ENCODE measurements around the gene NF1. TPM values are rescaled to one million over a fixed set of nuclear protein-coding genes. Genes with fewer than 3 reads are reported as not detected.
"Not testable (repeated sequence)": the region's sequence is repeated elsewhere in the genome, so short reads cannot be mapped to it uniquely, and the experiment has no call there.

Gene NF1, protein sequence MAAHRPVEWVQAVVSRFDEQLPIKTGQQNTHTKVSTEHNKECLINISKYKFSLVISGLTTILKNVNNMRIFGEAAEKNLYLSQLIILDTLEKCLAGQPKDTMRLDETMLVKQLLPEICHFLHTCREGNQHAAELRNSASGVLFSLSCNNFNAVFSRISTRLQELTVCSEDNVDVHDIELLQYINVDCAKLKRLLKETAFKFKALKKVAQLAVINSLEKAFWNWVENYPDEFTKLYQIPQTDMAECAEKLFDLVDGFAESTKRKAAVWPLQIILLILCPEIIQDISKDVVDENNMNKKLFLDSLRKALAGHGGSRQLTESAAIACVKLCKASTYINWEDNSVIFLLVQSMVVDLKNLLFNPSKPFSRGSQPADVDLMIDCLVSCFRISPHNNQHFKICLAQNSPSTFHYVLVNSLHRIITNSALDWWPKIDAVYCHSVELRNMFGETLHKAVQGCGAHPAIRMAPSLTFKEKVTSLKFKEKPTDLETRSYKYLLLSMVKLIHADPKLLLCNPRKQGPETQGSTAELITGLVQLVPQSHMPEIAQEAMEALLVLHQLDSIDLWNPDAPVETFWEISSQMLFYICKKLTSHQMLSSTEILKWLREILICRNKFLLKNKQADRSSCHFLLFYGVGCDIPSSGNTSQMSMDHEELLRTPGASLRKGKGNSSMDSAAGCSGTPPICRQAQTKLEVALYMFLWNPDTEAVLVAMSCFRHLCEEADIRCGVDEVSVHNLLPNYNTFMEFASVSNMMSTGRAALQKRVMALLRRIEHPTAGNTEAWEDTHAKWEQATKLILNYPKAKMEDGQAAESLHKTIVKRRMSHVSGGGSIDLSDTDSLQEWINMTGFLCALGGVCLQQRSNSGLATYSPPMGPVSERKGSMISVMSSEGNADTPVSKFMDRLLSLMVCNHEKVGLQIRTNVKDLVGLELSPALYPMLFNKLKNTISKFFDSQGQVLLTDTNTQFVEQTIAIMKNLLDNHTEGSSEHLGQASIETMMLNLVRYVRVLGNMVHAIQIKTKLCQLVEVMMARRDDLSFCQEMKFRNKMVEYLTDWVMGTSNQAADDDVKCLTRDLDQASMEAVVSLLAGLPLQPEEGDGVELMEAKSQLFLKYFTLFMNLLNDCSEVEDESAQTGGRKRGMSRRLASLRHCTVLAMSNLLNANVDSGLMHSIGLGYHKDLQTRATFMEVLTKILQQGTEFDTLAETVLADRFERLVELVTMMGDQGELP (N-terminal part only)
- 26.1 TPM for polyA plus RNA-seq (2013, experiment 1 of 4)
- 32.1 TPM for polyA plus RNA-seq (2013, experiment 2 of 4)
- 19.7 TPM for polyA plus RNA-seq (2013, experiment 3 of 4)
- polyA plus RNA-seq (2013, experiment 4 of 4) = 26.6 TPM

DNA sequence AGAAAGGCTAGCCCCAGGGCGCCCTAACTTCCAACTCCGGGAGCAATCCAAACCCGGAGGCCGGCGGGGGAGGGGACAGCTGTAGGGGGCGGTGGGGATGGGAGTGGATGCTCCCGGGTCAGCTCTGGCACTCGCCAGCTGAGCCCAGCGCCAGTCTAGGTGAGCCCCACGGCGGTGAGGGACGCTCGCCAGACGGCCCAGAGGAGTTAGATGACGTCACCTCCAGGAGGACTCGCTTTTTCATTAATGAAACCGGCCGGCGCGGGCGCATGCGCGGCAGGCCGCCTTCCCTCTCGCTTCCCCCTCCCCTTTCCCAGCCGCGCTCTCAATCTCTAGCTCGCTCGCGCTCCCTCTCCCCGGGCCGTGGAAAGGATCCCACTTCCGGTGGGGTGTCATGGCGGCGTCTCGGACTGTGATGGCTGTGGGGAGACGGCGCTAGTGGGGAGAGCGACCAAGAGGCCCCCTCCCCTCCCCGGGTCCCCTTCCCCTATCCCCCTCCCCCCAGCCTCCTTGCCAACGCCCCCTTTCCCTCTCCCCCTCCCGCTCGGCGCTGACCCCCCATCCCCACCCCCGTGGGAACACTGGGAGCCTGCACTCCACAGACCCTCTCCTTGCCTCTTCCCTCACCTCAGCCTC, at the start of gene NF1:
Gene NF1 (plus strand): TSS at position 378 of the 636 bp plus-strand sequence. CDS start 333 bp downstream, outside the sequence.
- Histone ChIP-seq H3K27me3 (ENCODE audit: control insufficient read depth, insufficient read depth, low read length, poor library complexity, severe bottlenecking) (no peaks in the 10 kb centered on the region), H3K36me3 (ENCODE audit: control insufficient read depth, insufficient read depth, low read length) (no peaks in the 10 kb centered on the region), H3K9me3 (ENCODE audit: control insufficient read depth, low read length) (no peaks in the 10 kb centered on the region), H3K4me3 (ENCODE audit: insufficient read depth, low read depth, low read length) (peak within 1 kb of the TSS; percentile 90), H3K27ac (ENCODE audit: insufficient read depth, low read depth, low read length, poor library complexity, severe bottlenecking) (peak within 1 kb of the TSS; percentile 93), H3K4me1 (ENCODE audit: control insufficient read depth, insufficient read depth, low read length) (no peaks in the 10 kb centered on the region)
- WGBS, 2 experiments = 0 to 1% methylated on average over 40 to 41 of the region's 45 CpGs

DNA sequence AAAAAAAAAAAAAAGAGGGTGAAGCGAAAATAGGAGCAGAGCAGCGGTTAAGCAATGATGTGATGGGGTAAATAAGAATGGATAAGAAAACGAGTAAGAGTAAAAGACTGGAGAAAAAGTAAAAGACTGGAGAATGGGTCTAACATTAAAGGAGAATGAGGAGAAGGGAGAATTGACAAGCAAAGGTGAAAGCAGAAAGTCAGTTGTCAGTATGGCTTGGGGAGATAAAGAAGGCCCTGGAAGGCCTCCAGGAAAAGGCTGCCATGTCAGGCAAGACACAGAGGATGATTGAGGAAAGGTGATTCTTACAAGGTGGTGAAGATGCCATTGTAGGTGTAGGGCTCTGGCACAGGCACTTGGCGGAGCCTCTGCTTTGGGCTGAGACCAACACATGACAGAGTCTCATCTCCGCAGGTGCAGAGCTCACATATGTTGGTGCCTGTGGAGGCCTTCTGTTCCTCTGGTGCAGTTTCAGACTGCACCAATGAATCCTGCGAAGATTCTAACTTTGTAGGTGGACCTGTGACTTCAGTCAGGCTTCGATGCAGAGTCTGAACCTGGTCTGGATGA, 47.8 kb upstream of the NF1 start:
- not testable (repeated sequence) for H3K4me1 ChIP-seq (ENCODE audit: control insufficient read depth, insufficient read depth, low read length); H3K4me3 ChIP-seq (ENCODE audit: insufficient read depth, low read depth, low read length); H3K27me3 ChIP-seq (ENCODE audit: control insufficient read depth, insufficient read depth, low read length, poor library complexity, severe bottlenecking); H3K36me3 ChIP-seq (ENCODE audit: control insufficient read depth, insufficient read depth, low read length); H3K27ac ChIP-seq (ENCODE audit: insufficient read depth, low read depth, low read length, poor library complexity, severe bottlenecking); H3K9me3 ChIP-seq (ENCODE audit: control insufficient read depth, low read length)
- 90 to 96% methylated on average over 3 of the region's 7 CpGs for WGBS, 2 experiments

DNA sequence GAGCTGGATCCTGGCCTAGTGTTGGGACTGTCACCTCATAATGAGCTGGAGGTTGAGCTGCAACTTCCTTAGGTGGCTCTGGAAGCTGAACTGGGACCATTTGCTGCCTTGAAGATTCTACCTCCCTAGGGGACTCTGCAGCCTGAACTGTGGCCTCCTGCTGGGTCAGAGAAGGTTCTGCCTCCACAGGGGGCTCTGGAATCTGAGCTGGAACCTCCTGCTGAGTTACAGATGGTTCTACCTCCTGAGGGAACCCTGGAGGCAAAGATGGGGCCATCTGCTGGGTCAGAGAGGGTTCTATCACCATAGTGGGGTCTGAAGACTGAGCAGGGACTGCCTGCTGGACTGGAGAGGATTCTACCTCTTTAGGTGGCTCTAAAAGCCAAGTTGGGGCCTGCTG, 46.6 kb upstream of the NF1 start:
- no peak overlapping the region for H3K27ac ChIP-seq (ENCODE audit: insufficient read depth, low read depth, low read length, poor library complexity, severe bottlenecking)
- no peaks in the 10 kb centered on the region for H3K27me3 ChIP-seq (ENCODE audit: control insufficient read depth, insufficient read depth, low read length, poor library complexity, severe bottlenecking)
- H3K9me3 ChIP-seq (ENCODE audit: control insufficient read depth, low read length) = no peaks in the 10 kb centered on the region
- H3K36me3 ChIP-seq (ENCODE audit: control insufficient read depth, insufficient read depth, low read length) = no peaks in the 10 kb centered on the region
- H3K4me3 ChIP-seq (ENCODE audit: insufficient read depth, low read depth, low read length) = no peak overlapping the region
- no peaks in the 10 kb centered on the region for H3K4me1 ChIP-seq (ENCODE audit: control insufficient read depth, insufficient read depth, low read length)

DNA sequence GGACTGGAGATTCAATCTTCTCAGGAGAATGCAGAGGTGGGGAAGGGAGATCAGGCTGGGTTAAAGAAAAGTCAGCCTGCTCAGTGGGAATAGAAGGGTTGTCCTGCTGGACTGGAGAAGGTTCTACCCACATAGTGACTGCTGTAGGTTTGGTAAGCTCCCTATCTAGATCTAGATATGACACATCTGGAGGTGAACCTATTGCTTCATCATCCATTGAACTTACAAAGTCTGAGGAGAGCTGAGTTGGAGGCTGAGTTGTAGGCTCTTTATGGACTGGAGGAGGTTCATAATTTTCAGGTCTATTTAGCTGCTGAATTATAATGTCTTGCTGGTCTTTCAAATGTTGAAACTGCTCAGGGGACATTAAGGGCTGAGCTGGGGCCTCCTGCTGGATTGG, 46.0 kb upstream of the NF1 start:
- H3K4me1 ChIP-seq (ENCODE audit: control insufficient read depth, insufficient read depth, low read length) = no peaks in the 10 kb centered on the region
- H3K36me3 ChIP-seq (ENCODE audit: control insufficient read depth, insufficient read depth, low read length) = no peaks in the 10 kb centered on the region
- H3K4me3 ChIP-seq (ENCODE audit: insufficient read depth, low read depth, low read length) = no peak overlapping the region
- no peak overlapping the region for H3K27ac ChIP-seq (ENCODE audit: insufficient read depth, low read depth, low read length, poor library complexity, severe bottlenecking)
- H3K9me3 ChIP-seq (ENCODE audit: control insufficient read depth, low read length) = no peaks in the 10 kb centered on the region
- no peaks in the 10 kb centered on the region for H3K27me3 ChIP-seq (ENCODE audit: control insufficient read depth, insufficient read depth, low read length, poor library complexity, severe bottlenecking)

DNA sequence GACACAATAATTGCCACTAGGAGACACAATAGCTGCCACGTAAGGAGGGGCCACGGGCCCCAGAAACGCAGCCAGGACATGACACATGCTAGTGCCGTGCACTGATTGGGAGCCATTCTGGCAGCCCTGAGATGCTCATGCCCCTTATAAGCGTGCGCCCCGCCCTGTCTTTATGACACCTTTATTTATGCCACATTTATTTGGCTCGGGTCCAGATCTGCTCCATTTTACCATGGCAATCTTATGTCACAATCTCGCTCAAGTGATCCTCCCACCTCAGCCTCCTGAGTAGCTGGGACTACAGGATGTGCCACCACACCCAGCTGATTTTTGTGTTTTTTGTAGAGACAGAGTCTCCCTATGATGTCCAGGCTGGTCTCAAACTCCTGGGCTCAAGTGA, 43.8 kb upstream of the NF1 start:
- Histone ChIP-seq H3K27ac (ENCODE audit: insufficient read depth, low read depth, low read length, poor library complexity, severe bottlenecking) (no peak overlapping the region), H3K4me1 (ENCODE audit: control insufficient read depth, insufficient read depth, low read length) (no peaks in the 10 kb centered on the region), H3K9me3 (ENCODE audit: control insufficient read depth, low read length) (no peaks in the 10 kb centered on the region), H3K27me3 (ENCODE audit: control insufficient read depth, insufficient read depth, low read length, poor library complexity, severe bottlenecking) (no peaks in the 10 kb centered on the region), H3K36me3 (ENCODE audit: control insufficient read depth, insufficient read depth, low read length) (no peaks in the 10 kb centered on the region), H3K4me3 (ENCODE audit: insufficient read depth, low read depth, low read length) (no peak overlapping the region)
- WGBS, 2 experiments = 92 to 95% methylated on average over 9 of the region's 9 CpGs

DNA sequence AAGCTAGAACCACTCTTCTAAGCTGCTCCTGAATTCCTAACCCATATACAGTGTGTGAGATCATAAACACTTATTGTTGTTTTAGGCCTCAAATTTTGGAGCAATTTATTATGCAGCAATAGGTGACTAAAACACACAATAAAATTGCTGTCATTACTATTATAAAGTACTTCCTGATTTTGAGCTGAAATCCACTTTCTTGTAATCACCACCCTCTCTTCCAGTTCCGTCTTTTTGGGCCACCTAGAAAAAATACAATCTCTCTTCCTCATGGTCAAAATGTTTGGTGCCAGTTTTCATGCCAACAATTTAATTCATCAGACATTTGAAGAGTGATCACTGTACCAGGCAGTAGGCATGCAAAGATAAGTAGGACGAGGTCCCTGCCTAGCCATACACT, 43.3 kb upstream of the NF1 start:
- H3K4me1 ChIP-seq (ENCODE audit: control insufficient read depth, insufficient read depth, low read length) = no peaks in the 10 kb centered on the region
- H3K27ac ChIP-seq (ENCODE audit: insufficient read depth, low read depth, low read length, poor library complexity, severe bottlenecking) = no peak overlapping the region
- 97% methylated on average over 2 of the region's 2 CpGs for WGBS, 2 experiments
- H3K27me3 ChIP-seq (ENCODE audit: control insufficient read depth, insufficient read depth, low read length, poor library complexity, severe bottlenecking) = no peaks in the 10 kb centered on the region
- H3K9me3 ChIP-seq (ENCODE audit: control insufficient read depth, low read length) = no peaks in the 10 kb centered on the region
- no peaks in the 10 kb centered on the region for H3K36me3 ChIP-seq (ENCODE audit: control insufficient read depth, insufficient read depth, low read length)
- no peak overlapping the region for H3K4me3 ChIP-seq (ENCODE audit: insufficient read depth, low read depth, low read length)

DNA sequence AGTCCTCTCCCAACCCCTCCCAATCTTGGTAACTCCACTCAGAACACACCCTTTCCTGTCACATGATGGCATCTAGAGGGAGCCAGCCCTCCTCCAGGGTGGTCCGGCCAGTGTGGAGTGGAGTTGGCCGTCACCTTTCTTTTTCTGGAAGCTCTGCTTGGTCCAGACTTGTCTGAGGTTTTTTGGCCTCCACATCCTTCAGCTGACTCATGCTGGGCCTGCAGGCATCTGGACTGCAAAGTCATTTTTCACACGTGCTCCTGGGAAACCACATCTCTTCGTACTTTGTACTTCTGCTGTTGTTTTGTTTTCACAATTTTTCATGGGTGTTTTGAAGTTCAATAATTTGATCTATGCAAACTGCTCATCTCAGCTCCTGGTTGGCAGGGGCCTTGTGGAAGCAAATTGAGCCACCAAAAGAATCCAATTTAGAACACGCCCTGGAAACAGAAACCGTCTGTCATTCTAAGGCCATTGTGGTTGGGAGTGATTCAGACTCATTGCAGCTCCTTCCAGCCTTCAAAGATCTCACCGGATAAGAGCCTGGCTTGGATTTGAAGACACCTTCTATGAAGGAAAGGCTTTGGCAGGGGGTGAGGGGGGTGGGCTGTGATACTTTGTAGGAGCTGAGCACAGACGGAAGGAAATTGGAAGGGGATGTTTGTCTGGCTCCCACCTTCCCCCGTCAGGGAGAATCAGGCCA, 42.4 kb upstream of the NF1 start:
- H3K36me3 ChIP-seq (ENCODE audit: control insufficient read depth, insufficient read depth, low read length) = no peaks in the 10 kb centered on the region
- no peak overlapping the region for H3K27ac ChIP-seq (ENCODE audit: insufficient read depth, low read depth, low read length, poor library complexity, severe bottlenecking)
- 94 to 96% methylated on average over 9 of the region's 9 CpGs for WGBS, 2 experiments
- H3K4me1 ChIP-seq (ENCODE audit: control insufficient read depth, insufficient read depth, low read length) = no peaks in the 10 kb centered on the region
- H3K9me3 ChIP-seq (ENCODE audit: control insufficient read depth, low read length) = no peaks in the 10 kb centered on the region
- no peak overlapping the region for H3K4me3 ChIP-seq (ENCODE audit: insufficient read depth, low read depth, low read length)
- no peaks in the 10 kb centered on the region for H3K27me3 ChIP-seq (ENCODE audit: control insufficient read depth, insufficient read depth, low read length, poor library complexity, severe bottlenecking)

DNA sequence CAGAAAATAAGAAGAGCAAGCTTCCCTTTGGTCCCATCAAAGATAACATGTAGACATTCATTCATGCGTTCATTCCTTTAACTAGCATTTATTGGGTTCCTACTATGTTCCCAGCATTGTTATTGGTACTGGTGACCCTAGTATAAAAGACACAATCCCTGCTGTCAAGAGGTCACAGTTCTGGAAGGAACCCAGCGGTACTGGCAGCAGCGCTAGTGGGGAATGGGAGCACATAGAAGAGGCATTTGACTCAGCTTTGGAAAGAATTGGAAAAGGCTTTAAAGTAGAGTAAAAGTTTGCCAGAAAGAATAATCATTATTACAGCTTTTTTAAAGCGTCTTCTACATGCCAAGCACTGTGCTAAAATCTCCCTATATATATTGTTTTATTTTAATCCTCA, 41.7 kb upstream of the NF1 start:
- H3K4me1 ChIP-seq (ENCODE audit: control insufficient read depth, insufficient read depth, low read length) = no peaks in the 10 kb centered on the region
- H3K27ac ChIP-seq (ENCODE audit: insufficient read depth, low read depth, low read length, poor library complexity, severe bottlenecking) = no peak overlapping the region
- no peaks in the 10 kb centered on the region for H3K36me3 ChIP-seq (ENCODE audit: control insufficient read depth, insufficient read depth, low read length)
- 97% methylated on average over 3 of the region's 4 CpGs for WGBS, 2 experiments
- no peaks in the 10 kb centered on the region for H3K27me3 ChIP-seq (ENCODE audit: control insufficient read depth, insufficient read depth, low read length, poor library complexity, severe bottlenecking)
- H3K4me3 ChIP-seq (ENCODE audit: insufficient read depth, low read depth, low read length) = no peak overlapping the region
- no peaks in the 10 kb centered on the region for H3K9me3 ChIP-seq (ENCODE audit: control insufficient read depth, low read length)

DNA sequence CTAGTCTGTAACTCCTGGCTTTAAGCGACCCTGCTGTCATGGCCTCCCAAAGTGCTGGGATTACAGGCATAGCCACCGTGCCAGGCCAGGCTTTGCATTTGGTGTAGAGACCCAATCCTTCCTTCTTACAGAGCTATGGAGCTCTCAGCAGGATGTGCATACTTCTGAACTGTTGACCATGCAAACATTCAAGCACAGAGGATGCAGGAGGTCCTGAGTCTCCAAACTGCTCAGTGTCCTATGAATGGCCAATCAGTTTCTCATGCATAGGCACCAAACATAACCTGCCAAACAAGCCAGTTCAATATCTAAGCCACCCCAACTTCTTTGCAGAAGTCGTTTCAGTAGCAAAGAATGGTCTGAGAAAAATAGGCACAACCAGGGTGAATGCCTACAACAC, 40.0 kb upstream of the NF1 start:
- Histone ChIP-seq H3K36me3 (ENCODE audit: control insufficient read depth, insufficient read depth, low read length) (no peaks in the 10 kb centered on the region), H3K27ac (ENCODE audit: insufficient read depth, low read depth, low read length, poor library complexity, severe bottlenecking) (no peak overlapping the region), H3K27me3 (ENCODE audit: control insufficient read depth, insufficient read depth, low read length, poor library complexity, severe bottlenecking) (no peaks in the 10 kb centered on the region), H3K9me3 (ENCODE audit: control insufficient read depth, low read length) (no peaks in the 10 kb centered on the region), H3K4me3 (ENCODE audit: insufficient read depth, low read depth, low read length) (no peak overlapping the region), H3K4me1 (ENCODE audit: control insufficient read depth, insufficient read depth, low read length) (no peaks in the 10 kb centered on the region)
- 88 to 93% methylated on average over 3 of the region's 3 CpGs for WGBS, 2 experiments
